Stimulated activated CD8-positive, alpha-beta memory T cell treated with anti-CD3 and anti-CD28 coated beads, Interleukin-15, amount 100 ng/mL, for 24 hours (primary cell): ENCODE measurements around the gene NOP53.
"Not testable (repeated sequence)": the region's sequence is repeated elsewhere in the genome, so short reads cannot be mapped to it uniquely, and the experiment has no call there.

Experiments
- DNase-seq: peaks from one replicate; pipeline ENCODE4 v3.0.0-alpha.2; 2020; ENCODE audit warnings: low read depth

NOP53 gene

GRCh38 chr19:47777245-47778048, 32.1 kb downstream of the NOP53 start:
- DNase-seq: not testable (repeated sequence)

GRCh38 chr19:47778049-47778953, 33.0 kb downstream of the NOP53 start, which contains the start of gene SELENOW:
Gene SELENOW, plus strand, starts transcription at chr19:47778703. Its CDS starts 83 bp downstream, at chr19:47778786.
- DNase-seq: peak; percentile 62

- DNase-seq: no peak
These were observed 33.6 kb downstream of the NOP53 start for GRCh38 chr19:47778954-47779351.

GRCh38 chr19:47779524-47780214, 34.3 kb downstream of the NOP53 start:
- DNase-seq: no peak

- DNase-seq: no peak
These were observed 34.8 kb downstream of the NOP53 start for GRCh38 chr19:47780215-47780551.

- no peak for DNase-seq
These were observed 36.4 kb downstream of the NOP53 start for GRCh38 chr19:47781590-47782262.

- no peak for DNase-seq
These were observed 41.2 kb downstream of the NOP53 start for GRCh38 chr19:47786566-47786965.

GRCh38 chr19:47787307-47787706, 42.0 kb downstream of the NOP53 start:
- DNase-seq: not testable (repeated sequence)

- DNase-seq: not testable (repeated sequence)
These were observed 44.5 kb downstream of the NOP53 start for GRCh38 chr19:47789811-47790210.

- peak; percentile 83 for DNase-seq
These were observed 45.1 kb downstream of the NOP53 start for GRCh38 chr19:47790398-47790814.

GRCh38 chr19:47792616-47793015, 47.3 kb downstream of the NOP53 start:
- no peak for DNase-seq

- no peak for DNase-seq
These were observed 49.2 kb downstream of the NOP53 start for GRCh38 chr19:47794526-47794925.

- DNase-seq: no peak
These were observed 51.4 kb downstream of the NOP53 start for GRCh38 chr19:47796785-47797184.

GRCh38 chr19:47797996-47798903, 52.9 kb downstream of the NOP53 start:
- DNase-seq: no peak

GRCh38 chr19:47798904-47799266, 53.5 kb downstream of the NOP53 start:
- DNase-seq: no peak

- no peak for DNase-seq
These were observed 55.9 kb downstream of the NOP53 start for GRCh38 chr19:47801270-47801669.

GRCh38 chr19:47802521-47803043, 57.2 kb downstream of the NOP53 start:
- no peak for DNase-seq

- DNase-seq: not testable (repeated sequence)
These were observed 57.8 kb downstream of the NOP53 start for GRCh38 chr19:47803148-47803547.

GRCh38 chr19:47803671-47804070, 58.3 kb downstream of the NOP53 start:
- not testable (repeated sequence) for DNase-seq

GRCh38 chr19:47804451-47804850, 59.1 kb downstream of the NOP53 start, which contains the start of gene TPRX1:
Gene TPRX1, minus strand, starts transcription at chr19:47804551. Its CDS starts 12 bp downstream, at chr19:47804539.
- not testable (repeated sequence) for DNase-seq
